Suppressor macrophage (primary cell): ENCODE data around the gene MYOCD.

ENCODE experiments used
- DNase-seq, 4 experiments: peaks; one replicate each; pipeline ENCODE4 v3.0.0-alpha.2; 2020 to 2022

The MYOCD gene

GRCh38 chr17:12642034-12642433 is 23.7 kb upstream of the MYOCD start:
- DNase-seq = no peak

GRCh38 chr17:12643822-12644221 is 21.9 kb upstream of the MYOCD start:
- DNase-seq = no peak

- no peak for DNase-seq
Observed at GRCh38 chr17:12644623-12645022, 21.1 kb upstream of the MYOCD start.

- peak in 2 of 4 experiments; percentile 4 to 9 for DNase-seq
Observed at GRCh38 chr17:12646761-12647422, 18.8 kb upstream of the MYOCD start.

GRCh38 chr17:12648498-12648897 is 17.2 kb upstream of the MYOCD start:
- DNase-seq = no peak

GRCh38 chr17:12655936-12656335 is 9.8 kb upstream of the MYOCD start:
- DNase-seq = no peak

GRCh38 chr17:12656354-12656753 is 9.3 kb upstream of the MYOCD start:
- DNase-seq = no peak

- no peak for DNase-seq
Observed at GRCh38 chr17:12659500-12659899, 6.2 kb upstream of the MYOCD start.

- no peak for DNase-seq
Observed at GRCh38 chr17:12664252-12664651, 1.4 kb upstream of the MYOCD start.

- no peak for DNase-seq
Observed at GRCh38 chr17:12664894-12665262, 812 bp upstream of the MYOCD start.

GRCh38 chr17:12666718-12667117 is 1.0 kb downstream of the MYOCD start:
- DNase-seq = no peak

- DNase-seq = no peak
Observed at GRCh38 chr17:12667299-12667958, 1.7 kb downstream of the MYOCD start.

GRCh38 chr17:12671906-12672305 is 6.2 kb downstream of the MYOCD start:
- no peak for DNase-seq

GRCh38 chr17:12672947-12673346 is 7.3 kb downstream of the MYOCD start:
- DNase-seq = no peak

- no peak for DNase-seq
Observed at GRCh38 chr17:12673788-12674187, 8.1 kb downstream of the MYOCD start.

- no peak for DNase-seq
Observed at GRCh38 chr17:12680407-12680897, 14.8 kb downstream of the MYOCD start.

- no peak for DNase-seq
Observed at GRCh38 chr17:12680993-12681392, 15.3 kb downstream of the MYOCD start.

- DNase-seq = no peak
Observed at GRCh38 chr17:12683299-12683698, 17.6 kb downstream of the MYOCD start.

- DNase-seq = no peak
Observed at GRCh38 chr17:12686486-12686885, 20.8 kb downstream of the MYOCD start.

GRCh38 chr17:12688382-12688781 is 22.7 kb downstream of the MYOCD start:
- no peak for DNase-seq

- DNase-seq = no peak
Observed at GRCh38 chr17:12691173-12691572, 25.5 kb downstream of the MYOCD start.

GRCh38 chr17:12693640-12694039 is 27.9 kb downstream of the MYOCD start:
- DNase-seq = no peak

- DNase-seq = no peak
Observed at GRCh38 chr17:12706070-12706469, 40.4 kb downstream of the MYOCD start.

GRCh38 chr17:12709063-12709462 is 43.4 kb downstream of the MYOCD start:
- no peak for DNase-seq

- DNase-seq = no peak
Observed at GRCh38 chr17:12712415-12712814, 46.7 kb downstream of the MYOCD start.
